ENCODE measurements around the gene LRRC74B.

- no peak for TF ChIP-seq POLR2A (IDR thresholded peaks at IDR 0.05)
- TF ChIP-seq CTCF (IDR thresholded peaks at IDR 0.05): no peak
- no peak for TF ChIP-seq EP300 (IDR thresholded peaks at IDR 0.05)
- TF ChIP-seq POLR2AphosphoS5 (IDR thresholded peaks at IDR 0.05): no peak
These were observed 8.4 kb downstream of the LRRC74B start for GRCh38 chr22:21054046-21054713.

Data from gastroesophageal sphincter (tissue), 3 donors.